GM06990 (cell line): ENCODE data around the gene ATP6AP1.

Experiments
- DNase-seq: peaks from one replicate; pipeline ENCODE4 v3.0.0-alpha.2; 2011; ENCODE audit not compliant: insufficient read length; ENCODE audit errors: extremely low read depth
- H3K27me3 ChIP-seq: replicated peaks from 2 replicates; pipeline ENCODE4 v1.6.0; 2011; ENCODE audit warnings: low read length; ENCODE audit not compliant: control insufficient read depth, insufficient read depth
- H3K36me3 ChIP-seq: 2 replicates; pipeline ENCODE4 v1.5.1; 2011; ENCODE audit warnings: low read length; ENCODE audit not compliant: control insufficient read depth, insufficient read depth
- H3K4me3 ChIP-seq: replicated peaks from 2 replicates; pipeline ENCODE4 v1.5.1; 2011; ENCODE audit warnings: low read depth, mild to moderate bottlenecking, control low read depth, low read length
- TF ChIP-seq, protein P1 (sequence below): IDR thresholded peaks from 2 replicates; pipeline ENCODE4 v1.5.1; 2011; ENCODE audit warnings: low read length, control low read depth, mild to moderate bottlenecking, inconsistent platforms; ENCODE audit not compliant: insufficient read depth, poor library complexity, severe bottlenecking

The ATP6AP1 gene

DNA sequence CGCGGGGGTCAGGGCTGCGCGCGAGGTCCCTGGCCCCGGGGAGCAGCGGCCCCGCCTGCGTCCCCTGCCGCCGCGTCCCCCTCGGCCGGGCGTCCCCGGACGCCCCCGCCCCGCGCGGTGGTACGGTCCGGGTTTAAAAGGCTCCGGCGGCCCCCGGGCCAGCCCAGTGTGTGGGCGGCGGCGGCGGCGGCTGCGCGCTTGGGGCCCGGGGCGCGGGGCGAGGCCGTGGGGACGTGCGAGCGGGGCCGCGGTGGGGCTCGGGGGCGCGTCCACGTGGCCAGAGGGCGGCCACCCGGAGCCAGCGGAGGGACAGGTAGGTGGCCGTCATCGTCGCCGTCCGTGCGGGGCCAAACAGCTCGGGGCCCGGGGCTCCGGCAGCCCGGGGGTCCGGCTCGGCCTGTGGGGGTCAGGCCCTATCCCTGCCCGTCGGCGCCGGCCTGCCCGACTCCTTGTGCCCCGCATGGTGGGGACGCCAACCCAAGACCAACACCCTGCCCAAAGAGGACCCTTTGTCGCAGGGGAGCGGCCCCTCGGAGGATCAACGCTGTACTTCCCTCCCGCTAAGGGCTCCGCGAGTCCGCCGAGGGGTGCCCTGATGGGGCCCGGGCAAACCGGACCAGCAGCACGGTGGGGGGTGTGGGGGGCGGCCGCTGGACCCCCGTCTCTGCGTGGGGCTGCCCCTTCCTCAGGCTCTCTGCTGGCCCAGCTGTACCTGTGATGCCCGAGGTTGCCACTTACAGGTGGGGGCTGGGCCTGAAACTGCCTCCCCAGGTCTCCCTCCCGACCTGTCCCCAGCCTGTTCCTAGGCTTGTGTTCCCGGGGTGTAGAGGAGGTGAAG is 29.9 kb downstream of the ATP6AP1 start, which contains the start of gene PLXNA3:
PLXNA3 (plus strand) TSS at position 166 of the 838 bp plus-strand sequence. CDS start 1,903 bp downstream, outside the sequence.
- peak; percentile 67 for DNase-seq
- TF ChIP-seq, protein P1, sequence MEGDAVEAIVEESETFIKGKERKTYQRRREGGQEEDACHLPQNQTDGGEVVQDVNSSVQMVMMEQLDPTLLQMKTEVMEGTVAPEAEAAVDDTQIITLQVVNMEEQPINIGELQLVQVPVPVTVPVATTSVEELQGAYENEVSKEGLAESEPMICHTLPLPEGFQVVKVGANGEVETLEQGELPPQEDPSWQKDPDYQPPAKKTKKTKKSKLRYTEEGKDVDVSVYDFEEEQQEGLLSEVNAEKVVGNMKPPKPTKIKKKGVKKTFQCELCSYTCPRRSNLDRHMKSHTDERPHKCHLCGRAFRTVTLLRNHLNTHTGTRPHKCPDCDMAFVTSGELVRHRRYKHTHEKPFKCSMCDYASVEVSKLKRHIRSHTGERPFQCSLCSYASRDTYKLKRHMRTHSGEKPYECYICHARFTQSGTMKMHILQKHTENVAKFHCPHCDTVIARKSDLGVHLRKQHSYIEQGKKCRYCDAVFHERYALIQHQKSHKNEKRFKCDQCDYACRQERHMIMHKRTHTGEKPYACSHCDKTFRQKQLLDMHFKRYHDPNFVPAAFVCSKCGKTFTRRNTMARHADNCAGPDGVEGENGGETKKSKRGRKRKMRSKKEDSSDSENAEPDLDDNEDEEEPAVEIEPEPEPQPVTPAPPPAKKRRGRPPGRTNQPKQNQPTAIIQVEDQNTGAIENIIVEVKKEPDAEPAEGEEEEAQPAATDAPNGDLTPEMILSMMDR, result no peak
- Histone ChIP-seq H3K27me3 (no peaks in the 10 kb centered on the region), H3K4me3 (peak within 1 kb of the TSS; percentile 69), H3K36me3 (no peaks in the 10 kb centered on the region)

DNA sequence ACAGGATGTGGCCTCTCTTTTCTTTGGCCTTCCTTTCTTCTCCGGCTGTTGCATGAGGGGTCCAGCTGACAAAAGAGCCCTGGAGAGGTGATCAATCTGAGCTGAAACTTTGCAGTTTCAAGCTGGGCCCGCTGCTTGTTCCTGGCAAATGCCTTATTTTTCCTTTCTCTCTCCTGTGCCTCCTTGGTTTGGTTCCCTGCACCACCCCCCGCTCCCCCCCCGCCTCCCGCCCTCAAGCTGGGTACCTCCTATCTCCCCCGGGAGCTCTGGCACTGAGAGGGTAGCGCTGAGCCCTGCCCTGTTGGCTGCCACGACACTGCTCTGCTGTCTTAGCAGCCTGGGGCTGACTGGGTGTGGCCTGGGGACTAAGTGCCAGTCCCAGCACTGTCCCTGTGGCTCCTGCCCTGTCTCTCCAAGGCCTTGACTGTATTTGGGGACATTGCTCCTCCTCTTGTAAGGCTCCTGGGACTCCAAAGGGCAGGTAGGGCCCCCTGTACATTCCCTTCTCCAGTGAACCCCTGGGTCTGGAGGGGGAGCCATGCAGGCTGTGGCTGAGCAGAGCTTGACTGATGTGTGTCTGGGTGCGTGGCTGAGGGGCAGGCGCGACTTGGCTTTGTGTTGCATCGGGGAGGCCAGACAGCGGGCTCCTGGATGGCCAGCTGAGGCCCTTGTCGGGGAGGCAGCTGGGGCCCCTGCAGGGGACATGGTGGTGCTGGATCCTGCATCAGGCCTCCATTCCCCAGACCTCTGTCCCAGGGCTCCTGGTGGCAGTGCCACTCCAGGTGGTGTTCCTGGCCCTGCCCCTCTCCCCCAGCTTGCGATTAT is 30.7 kb downstream of the ATP6AP1 start:
- Histone ChIP-seq H3K36me3 (no peaks in the 10 kb centered on the region), H3K4me3 (peak overlapping the region; percentile 69), H3K27me3 (no peaks in the 10 kb centered on the region)
- DNase-seq, result no peak
- TF ChIP-seq, protein P1, result no peak

DNA sequence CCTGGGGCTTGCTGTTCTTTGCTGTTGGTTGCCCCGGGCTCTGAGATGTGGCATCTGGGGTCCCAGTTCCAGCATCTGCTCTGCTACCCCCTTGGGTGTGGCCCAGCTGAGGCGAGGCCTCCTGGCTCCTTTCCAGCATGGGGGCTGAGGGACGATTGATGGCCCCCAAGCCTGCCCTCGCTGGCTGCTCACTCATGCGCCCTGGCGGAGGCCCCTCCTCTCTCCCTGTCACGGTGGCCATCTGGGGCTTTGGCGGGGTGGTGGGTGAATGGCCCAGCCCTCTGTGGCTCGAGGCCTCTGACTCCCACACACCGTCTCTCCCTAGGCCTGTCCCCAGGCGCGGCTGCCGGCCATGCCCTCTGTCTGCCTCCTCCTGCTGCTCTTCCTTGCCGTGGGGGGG is 31.4 kb downstream of the ATP6AP1 start:
- TF ChIP-seq, protein P1, result no peak
- DNase-seq, result no peak
- Histone ChIP-seq H3K4me3 (no peak overlapping the region), H3K36me3 (no peaks in the 10 kb centered on the region), H3K27me3 (no peaks in the 10 kb centered on the region)

DNA sequence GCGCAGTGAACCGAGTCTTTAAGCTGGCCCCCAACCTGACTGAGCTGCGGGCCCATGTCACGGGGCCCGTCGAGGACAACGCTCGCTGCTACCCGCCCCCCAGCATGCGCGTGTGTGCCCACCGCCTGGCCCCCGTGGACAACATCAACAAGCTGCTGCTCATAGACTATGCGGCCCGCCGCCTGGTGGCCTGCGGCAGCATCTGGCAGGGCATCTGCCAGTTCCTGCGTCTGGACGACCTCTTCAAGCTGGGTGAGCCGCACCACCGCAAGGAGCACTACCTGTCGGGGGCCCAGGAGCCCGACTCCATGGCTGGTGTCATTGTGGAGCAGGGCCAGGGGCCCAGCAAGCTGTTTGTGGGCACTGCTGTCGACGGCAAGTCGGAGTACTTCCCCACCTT is 31.8 kb downstream of the ATP6AP1 start:
- TF ChIP-seq, protein P1, result no peak
- DNase-seq, result no peak
- Histone ChIP-seq H3K27me3 (no peaks in the 10 kb centered on the region), H3K36me3 (no peaks in the 10 kb centered on the region), H3K4me3 (no peak overlapping the region)

DNA sequence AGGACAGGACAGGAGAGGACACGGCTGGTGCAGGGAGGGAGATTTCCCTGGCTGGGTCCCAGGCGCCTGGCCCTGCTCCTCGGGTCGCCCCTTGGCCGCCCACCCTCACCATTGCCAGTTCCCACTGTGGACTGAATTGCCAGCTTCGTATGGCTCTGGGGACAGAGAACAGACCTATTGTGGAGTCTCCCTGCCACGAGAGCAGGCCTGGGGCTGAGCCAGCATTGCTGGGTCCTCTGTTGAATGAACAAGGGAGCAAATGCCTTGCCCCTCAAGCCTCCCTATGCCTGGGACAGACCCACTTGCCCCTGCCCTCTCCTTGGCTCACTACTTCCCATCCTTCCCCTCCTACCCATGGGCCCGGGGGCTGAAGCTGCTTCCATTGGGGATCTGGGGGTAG is 33.9 kb downstream of the ATP6AP1 start:
- Histone ChIP-seq H3K36me3 (no peaks in the 10 kb centered on the region; the same call in 1 of the 2 replicates), H3K27me3 (no peaks in the 10 kb centered on the region), H3K4me3 (no peak overlapping the region)
- no peak for DNase-seq
- TF ChIP-seq, protein P1, result no peak
